ENCODE measurements around the gene RSPRY1. TPM values are rescaled to one million over a fixed set of nuclear protein-coding genes. Genes with fewer than 3 reads are reported as not detected.

The RSPRY1 gene
- total and polyA plus RNA-seq, 2 of the 4 experiments (the other 2 are of a cell fraction) = 25.2 to 62.2 TPM

DNA sequence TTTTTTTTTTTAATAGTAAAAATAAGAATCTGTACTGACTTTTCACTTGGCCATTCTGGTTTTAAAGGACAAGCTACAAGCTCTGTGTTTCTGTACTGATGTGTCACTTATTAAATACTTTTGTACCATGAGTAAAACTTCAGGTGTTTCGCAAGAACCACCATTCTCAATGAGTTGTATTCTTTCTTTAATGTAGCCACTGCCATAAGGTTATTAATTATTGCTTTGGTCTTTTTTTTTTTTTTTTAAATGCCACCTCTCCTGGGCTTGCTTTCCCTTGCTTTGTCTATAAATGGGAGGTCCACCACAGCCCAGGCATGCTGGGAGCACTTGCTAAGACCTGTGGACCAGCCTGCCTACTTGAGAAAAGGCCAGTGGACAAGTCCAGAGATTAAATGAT, 67.3 kb downstream of the RSPRY1 start:
- H4K91ac ChIP-seq (ENCODE audit: insufficient read depth, low read depth, low read length) = no peak overlapping the region
- H3K27me3 ChIP-seq (ENCODE audit: control insufficient read depth, insufficient read depth, low read length) = no peaks in the 10 kb centered on the region
- H4K5ac ChIP-seq (ENCODE audit: low read depth, low read length) = no peak overlapping the region
- H2BK20ac ChIP-seq (ENCODE audit: low read depth, low read length) = no peak overlapping the region
- no peak overlapping the region for H3K4me3 ChIP-seq (ENCODE audit: insufficient read depth, low read depth, low read length)
- dilution Hi-C loops (cut with HindIII; ENCODE audit: low sequenced_read_pairs, unreplicated experiment) = no loop called here
- no peak overlapping the region for H3K23ac ChIP-seq (ENCODE audit: low read depth, low read length)
- no peaks in the 10 kb centered on the region; the same call in 1 of the 2 replicates for H4K20me1 ChIP-seq (ENCODE audit: insufficient read depth, low read length)
- H2BK5ac ChIP-seq (ENCODE audit: low read depth, low read length, poor library complexity, severe bottlenecking) = no peak overlapping the region
- no peaks in the 10 kb centered on the region for H3K9me3 ChIP-seq (ENCODE audit: control insufficient read depth, insufficient read depth, low read length)
- BruUV-seq (replicated peaks) = no TSS peak
- H3K56ac ChIP-seq (ENCODE audit: extremely low read depth, insufficient read depth, low read length) = no peak overlapping the region
- H3K14ac ChIP-seq (replicated peaks; ENCODE audit: low read depth, low read length) = no peak overlapping the region
- ChIA-PET CTCF (no interaction called here), POLR2A (ENCODE audit: unreplicated experiment) (no interaction called here)
- no CpG with 5 or more reads among the region's 1 CpG for WGBS, 2 experiments (ENCODE audit: extremely low coverage in 2 of 2, insufficient read length in 1 of 2)
- peaks cover 0 to 3% of the 10 kb centered on the region in 2 experiments; a peak in 1 of 4 replicates for H3K79me1 ChIP-seq (ENCODE audit: low read depth in 1 of 2, low read length in 2 of 2)
- no peak for DNase-seq
- in situ Hi-C loops (cut with MboI; ENCODE audit: low sequenced_read_pairs) = no loop called here
- ATAC-seq (ENCODE audit: low read depth) = no peak
- intact Hi-C loops (cut with micrococcal nuclease) = no loop called here
- H2AK9ac ChIP-seq (replicated peaks; ENCODE audit: low read depth, low read length, poor library complexity) = no peak overlapping the region
- H3K9ac ChIP-seq (ENCODE audit: low read depth, low read length) = no peak overlapping the region
- no peak overlapping the region for H2AK5ac ChIP-seq (ENCODE audit: low read depth, low read length)
- H3K36me3 ChIP-seq (ENCODE audit: control insufficient read depth, insufficient read depth, low read length) = peaks cover 42% of the 10 kb centered on the region
- no peak overlapping the region for H3K4ac ChIP-seq (ENCODE audit: low read depth, low read length)
- no peak overlapping the region for H3K27ac ChIP-seq (ENCODE audit: insufficient read depth, low read length)
- no peak overlapping the region for H3K18ac ChIP-seq (ENCODE audit: low read depth, low read length)
- no peak overlapping the region for H4K8ac ChIP-seq (ENCODE audit: low read depth in 2 of 2, low read length in 2 of 2)
- no peak overlapping the region for H3K4me2 ChIP-seq (ENCODE audit: low read depth, low read length)
- no peaks in the 10 kb centered on the region for H3K4me1 ChIP-seq (ENCODE audit: control insufficient read depth, insufficient read depth, low read length)
- H3K9me1 ChIP-seq (ENCODE audit: insufficient read depth, low read length) = no peaks in the 10 kb centered on the region
- H2AFZ ChIP-seq (replicated peaks; ENCODE audit: low read length, poor library complexity) = no peak overlapping the region
- no peak overlapping the region for H2BK15ac ChIP-seq (ENCODE audit: low read depth, low read length)
- H2BK120ac ChIP-seq (ENCODE audit: low read depth, low read length) = no peak overlapping the region
- TF ChIP-seq POLR2A (IDR thresholded peaks at IDR 0.05; ENCODE audit: low read depth, low read length) = no peak
- TF ChIP-seq SMC3 (IDR thresholded peaks at IDR 0.05; ENCODE audit: low read depth, low read length) = no peak
- peak; percentile 88 for TF ChIP-seq CEBPB (IDR thresholded peaks at IDR 0.05; ENCODE audit: low read depth, low read length)
